GM23248 (cell line): ENCODE data around the gene MPRIP. TPM values are rescaled to one million over a fixed set of nuclear protein-coding genes. Genes with fewer than 3 reads are reported as not detected.

ENCODE experiments used
- DNase-seq: peaks from one replicate; pipeline ENCODE4 v3.0.0-alpha.2; 2015
- H2AFZ ChIP-seq: fragments of 200-600 bp; sonication (generic); 2 replicates; pipeline ENCODE4 v1.6.1; 2016; ENCODE audit warnings: antibody characterized with exemption
- H3F3A ChIP-seq: fragments of 200-600 bp; sonication (generic); 2 replicates; pipeline ENCODE4 v1.6.1; 2016; ENCODE audit warnings: mild to moderate bottlenecking, antibody characterized with exemption, mixed run types; ENCODE audit not compliant: insufficient read depth
- H3K27ac ChIP-seq: fragments of 200-600 bp; sonication (generic); 2 replicates; pipeline ENCODE4 v1.5.1; 2016; ENCODE audit warnings: mild to moderate bottlenecking
- H3K27me3 ChIP-seq: fragments of 200-600 bp; sonication (generic); replicated peaks from 2 replicates; pipeline ENCODE4 v1.6.1; 2016; ENCODE audit warnings: mild to moderate bottlenecking; ENCODE audit not compliant: insufficient read depth
- H3K36me3 ChIP-seq: fragments of 200-600 bp; sonication (generic); 2 replicates; pipeline ENCODE4 v1.6.1; 2016; ENCODE audit warnings: low read depth, mild to moderate bottlenecking
- H3K4me1 ChIP-seq: fragments of 200-600 bp; sonication (generic); 2 replicates; pipeline ENCODE4 v1.6.1; 2016; ENCODE audit warnings: mild to moderate bottlenecking; ENCODE audit not compliant: insufficient read depth
- H3K4me2 ChIP-seq: fragments of 200-600 bp; sonication (generic); one replicate; pipeline ENCODE4 v1.6.1; 2016; ENCODE audit warnings: mild to moderate bottlenecking; ENCODE audit not compliant: unreplicated experiment
- H3K4me3 ChIP-seq: fragments of 200-600 bp; sonication (generic); 2 replicates; pipeline ENCODE4 v1.5.1; 2016; ENCODE audit warnings: mild to moderate bottlenecking
- H3K79me2 ChIP-seq: fragments of 200-600 bp; sonication (generic); 2 replicates; pipeline ENCODE4 v1.6.1; 2016; ENCODE audit warnings: mild to moderate bottlenecking; ENCODE audit not compliant: insufficient read depth
- H3K9ac ChIP-seq: fragments of 200-600 bp; sonication (generic); 2 replicates; pipeline ENCODE4 v1.6.1; 2016; ENCODE audit warnings: mild to moderate bottlenecking
- H3K9me2 ChIP-seq: fragments of 200-600 bp; sonication (generic); 2 replicates; pipeline ENCODE4 v1.6.1; 2016; ENCODE audit warnings: mixed run types, mild to moderate bottlenecking, moderate library complexity; ENCODE audit not compliant: insufficient read depth
- H3K9me3 ChIP-seq: fragments of 200-600 bp; sonication (generic); one replicate; pipeline ENCODE4 v1.6.1; 2017; ENCODE audit warnings: low read depth
- H4K20me1 ChIP-seq: fragments of 200-600 bp; sonication (generic); 2 replicates; pipeline ENCODE4 v1.6.0; 2016; ENCODE audit not compliant: insufficient read depth
- EZH2 ChIP-seq: fragments of 200-600 bp; sonication (generic); IDR thresholded peaks from 2 replicates; pipeline ENCODE4 v1.6.1; 2018; ENCODE audit warnings: antibody characterized with exemption, mild to moderate bottlenecking; ENCODE audit not compliant: insufficient read depth, poor library complexity, severe bottlenecking
- EZH2phosphoT487 ChIP-seq: fragments of 200-600 bp; sonication (generic); IDR thresholded peaks from 2 replicates; pipeline ENCODE4 v1.6.1; 2018; ENCODE audit warnings: antibody characterized with exemption, moderate library complexity, mild to moderate bottlenecking, low read depth; ENCODE audit not compliant: insufficient read depth
- WGBS, 2 experiments: methylation state at CpG; one replicate each; pipeline ENCODE4 v1.1.6; 2015 to 2017; ENCODE audit warnings: low lambda C conversion rate in 2 of 2, low coverage in 1 of 2; ENCODE audit errors: missing lambda C conversion rate in 2 of 2; 5-methylcytosine and 5-hydroxymethylcytosine counted together
- in situ Hi-C: fragments of 300-500 bp; cut with MboI; formaldehyde crosslinking; loops from 2 replicates; pipeline ENCODE4 v1.15.0; 2020
- polyA plus RNA-seq: library from polyadenylated mRNA; unstranded; fragments of >200 nt; fragmentation: Nextera tagmentation; extraction: Ambion mirVana; gene quantifications from 2 replicates; pipeline ENCODE4 v1.2.1, GENCODE V29; 2016
- total RNA-seq: library from RNA; depleted of rRNA; stranded (reverse); fragments of >200 nt; shearing (Covaris generic); gene quantifications from 2 replicates; pipeline ENCODE4 v1.2.3, GENCODE V29; 2014

Gene MPRIP
- total and polyA plus RNA-seq, 2 experiments from 2014 or later = 73.5 to 292 TPM

- H3K4me1 ChIP-seq = peaks cover 21% of the 10 kb centered on the region
- no peaks in the 10 kb centered on the region for H3K27me3 ChIP-seq
- H3K79me2 ChIP-seq = peaks cover 8% of the 10 kb centered on the region
- H3K27ac ChIP-seq = no peak overlapping the region
- peaks cover 44% of the 10 kb centered on the region; the same call in 1 of the 2 replicates for H3K36me3 ChIP-seq
- peaks cover 42% of the 10 kb centered on the region for H3F3A ChIP-seq
- no peaks in the 10 kb centered on the region for H3K9me2 ChIP-seq
- H4K20me1 ChIP-seq = no peaks in the 10 kb centered on the region; the same call in 1 of the 2 replicates
- no peak overlapping the region for H3K4me3 ChIP-seq
- in situ Hi-C loops = no loop called here
- no peak overlapping the region for H2AFZ ChIP-seq
- no peak for DNase-seq
- no peak for TF ChIP-seq EZH2
- no peak for TF ChIP-seq EZH2phosphoT487
- H3K9me3 ChIP-seq = no peaks in the 10 kb centered on the region
- H3K4me2 ChIP-seq = no peak overlapping the region
- no peak overlapping the region for H3K9ac ChIP-seq
- WGBS, 2 experiments = 85 to 88% methylated on average over 13 of the region's 13 CpGs
These were observed 102.8 kb downstream of the MPRIP start for GRCh38 chr17:17144916-17145665.

GRCh38 chr17:17146786-17147406 is 104.6 kb downstream of the MPRIP start:
- Histone ChIP-seq H3K36me3 (peaks cover 45% of the 10 kb centered on the region; the same call in 1 of the 2 replicates), H3K27ac (no peak overlapping the region), H3K4me2 (no peak overlapping the region), H3F3A (peaks cover 49% of the 10 kb centered on the region), H3K4me1 (peaks cover 33% of the 10 kb centered on the region), H2AFZ (no peak overlapping the region), H3K9me3 (no peaks in the 10 kb centered on the region), H3K79me2 (peaks cover 9% of the 10 kb centered on the region), H3K27me3 (no peaks in the 10 kb centered on the region), H3K9me2 (no peaks in the 10 kb centered on the region), H3K4me3 (no peak overlapping the region), H4K20me1 (no peaks in the 10 kb centered on the region), H3K9ac (no peak overlapping the region)
- 80 to 83% methylated on average over 14 of the region's 14 CpGs for WGBS, 2 experiments
- in situ Hi-C loops = no loop called here
- TF ChIP-seq EZH2phosphoT487 (no peak), EZH2 (no peak)
- DNase-seq = peak; percentile 44

- Histone ChIP-seq H3K36me3 (peaks cover 40% of the 10 kb centered on the region; the same call in 1 of the 2 replicates), H4K20me1 (no peaks in the 10 kb centered on the region), H3K79me2 (peaks cover 6% of the 10 kb centered on the region), H3K27me3 (no peaks in the 10 kb centered on the region), H3K4me1 (peaks cover 41% of the 10 kb centered on the region), H3K4me2 (peak overlapping the region; percentile 26), H2AFZ (no peak overlapping the region), H3F3A (peaks cover 57% of the 10 kb centered on the region), H3K4me3 (no peak overlapping the region), H3K9me2 (no peaks in the 10 kb centered on the region), H3K9ac (no peak overlapping the region), H3K27ac (peak overlapping the region; percentile 25), H3K9me3 (no peaks in the 10 kb centered on the region)
- in situ Hi-C loops = no loop called here
- WGBS, 2 experiments = 41 to 42% methylated on average over 5 of the region's 5 CpGs
- peak; percentile 54 for DNase-seq
- TF ChIP-seq EZH2 (no peak), EZH2phosphoT487 (no peak)
These were observed 105.6 kb downstream of the MPRIP start for GRCh38 chr17:17147821-17148220.

GRCh38 chr17:17149520-17150447 is 107.5 kb downstream of the MPRIP start:
- DNase-seq = no peak
- no peaks in the 10 kb centered on the region for H3K9me3 ChIP-seq
- peak overlapping the region; percentile 92 for H3K27ac ChIP-seq
- 95 to 98% methylated on average over 9 of the region's 9 CpGs for WGBS, 2 experiments
- no peaks in the 10 kb centered on the region for H3K27me3 ChIP-seq
- in situ Hi-C loops = loop anchor here (10.0 kb wide), 1 partner anchor 55 kb away; no protein-coding TSS in a partner anchor
- H3K9ac ChIP-seq = no peak overlapping the region
- no peak overlapping the region for H2AFZ ChIP-seq
- H3F3A ChIP-seq = peaks cover 63% of the 10 kb centered on the region
- H3K4me2 ChIP-seq = no peak overlapping the region
- H3K36me3 ChIP-seq = peaks cover 39% of the 10 kb centered on the region; the same call in 1 of the 2 replicates
- H3K9me2 ChIP-seq = no peaks in the 10 kb centered on the region
- H3K79me2 ChIP-seq = peaks cover 10% of the 10 kb centered on the region
- no peak for TF ChIP-seq EZH2phosphoT487
- no peak for TF ChIP-seq EZH2
- H3K4me1 ChIP-seq = peaks cover 42% of the 10 kb centered on the region
- no peak overlapping the region for H3K4me3 ChIP-seq
- no peaks in the 10 kb centered on the region for H4K20me1 ChIP-seq
